ENCODE data around the gene HERPUD1.
"Not testable (repeated sequence)": the region's sequence is repeated elsewhere in the genome, so short reads cannot be mapped to it uniquely, and the experiment has no call there.

The HERPUD1 gene

DNA sequence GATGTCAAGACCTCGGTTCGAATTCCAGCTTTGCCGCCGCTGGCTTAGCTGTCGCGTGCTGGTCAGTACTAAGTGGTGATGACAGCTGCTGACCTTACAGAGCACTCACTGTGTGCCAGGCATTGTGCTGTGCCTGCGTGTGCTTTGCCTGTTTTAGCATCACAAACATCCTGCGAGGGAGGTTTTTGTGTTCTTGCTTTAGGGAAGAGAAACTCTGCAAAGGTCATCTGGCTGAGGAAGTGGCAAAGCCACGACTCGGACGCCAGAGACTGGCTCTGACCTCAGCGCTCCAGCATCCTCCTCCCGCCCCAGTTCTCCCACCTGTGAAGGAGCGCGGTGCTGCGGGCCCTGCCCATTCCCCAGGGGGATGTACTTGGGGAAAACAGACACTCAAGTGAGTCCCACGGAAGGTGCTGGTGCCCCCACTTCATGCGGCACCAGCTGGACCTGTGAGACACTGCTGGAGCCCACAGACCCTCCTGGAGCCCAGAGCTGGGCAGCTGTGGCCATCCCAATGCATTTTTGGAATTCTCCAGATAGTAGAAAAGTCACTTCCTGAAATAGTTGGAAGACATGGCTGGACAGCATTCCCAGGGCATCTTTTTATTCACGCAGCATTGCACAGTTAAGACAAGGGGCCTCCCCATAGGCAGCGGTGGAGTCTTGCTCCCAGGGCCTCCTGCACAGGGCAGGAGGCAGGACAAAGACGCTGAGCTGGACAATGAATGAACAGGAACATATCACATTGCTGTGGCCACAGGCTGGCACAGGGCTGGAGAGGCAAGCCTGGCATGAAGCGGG is 20.0 kb upstream of the HERPUD1 start:
- no peak for DNase-seq

- no peak for DNase-seq
Observed at GRCh38 chr16:56912746-56913708, 18.9 kb upstream of the HERPUD1 start.

GRCh38 chr16:56914896-56915295 is 17.0 kb upstream of the HERPUD1 start:
- DNase-seq = no peak

DNA sequence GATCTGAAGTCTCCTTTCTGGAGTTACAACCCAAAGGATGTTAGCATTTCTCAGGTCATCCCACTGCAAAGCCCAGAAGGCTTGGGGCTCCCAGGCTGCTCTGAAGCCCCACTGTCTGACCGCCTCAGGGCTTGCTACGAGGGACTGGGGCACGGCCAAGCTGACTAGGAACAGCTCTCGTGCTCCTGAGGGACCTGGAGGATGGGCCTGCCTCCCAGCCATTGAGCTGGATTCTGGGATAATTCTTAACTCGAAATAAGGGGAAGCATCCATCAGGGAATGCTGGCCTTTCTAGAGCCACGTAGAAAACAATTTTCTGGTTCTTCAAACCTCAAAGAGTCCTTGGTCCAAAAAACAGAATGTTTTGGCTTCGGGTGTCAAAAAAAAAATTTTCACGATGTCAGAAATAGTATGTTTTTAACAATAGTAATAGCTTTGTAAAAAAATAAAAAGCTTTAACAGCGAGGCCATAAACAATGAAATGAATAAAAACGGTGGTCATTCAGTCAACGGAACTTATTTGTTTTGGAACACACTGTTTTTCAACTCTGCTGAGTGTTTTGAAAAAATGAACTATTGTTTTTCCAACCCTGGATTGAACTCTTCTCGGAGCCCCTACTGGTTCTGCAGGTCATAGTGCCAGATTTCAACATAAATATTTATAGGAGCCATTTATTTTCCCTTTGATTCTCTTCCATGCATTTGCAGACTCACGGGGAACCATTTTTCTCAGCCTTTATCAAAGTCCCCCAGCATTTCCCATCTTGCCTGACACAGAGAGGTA is 16.4 kb upstream of the HERPUD1 start:
- DNase-seq = no peak

GRCh38 chr16:56916571-56917403 is 15.2 kb upstream of the HERPUD1 start:
- no peak for DNase-seq

DNA sequence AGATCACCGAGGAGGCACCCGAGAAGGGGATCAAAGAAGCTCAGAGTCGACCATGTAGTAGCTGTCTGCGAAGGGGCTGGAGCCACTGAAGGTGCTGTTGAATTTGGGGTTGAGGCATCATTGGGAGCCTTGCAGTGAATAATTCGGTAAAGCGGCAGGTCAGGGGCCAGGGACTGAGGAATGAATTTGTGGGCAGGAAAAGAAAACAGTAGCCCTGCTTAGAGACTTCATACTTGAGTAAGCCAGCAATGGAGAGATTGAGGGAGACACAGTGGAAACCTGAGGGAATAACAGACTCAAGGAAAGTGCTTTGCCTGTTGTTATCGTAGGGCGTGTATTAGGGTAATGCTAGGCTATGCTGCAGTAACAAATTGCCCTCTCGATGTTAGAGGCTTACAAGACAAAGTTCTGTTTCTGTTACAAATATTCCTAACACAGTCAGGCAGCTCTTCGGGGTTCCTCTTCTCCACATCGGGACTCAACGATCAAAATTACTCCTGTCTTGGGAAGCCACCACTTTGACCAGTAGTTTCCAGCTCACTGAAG is 13.4 kb upstream of the HERPUD1 start:
- no peak for DNase-seq

- no peak for DNase-seq
Observed at GRCh38 chr16:56919099-56919800, 12.7 kb upstream of the HERPUD1 start.

- no peak for DNase-seq
Observed at GRCh38 chr16:56921571-56921970, 10.4 kb upstream of the HERPUD1 start.

- DNase-seq = no peak
Observed at GRCh38 chr16:56923481-56924091, 8.4 kb upstream of the HERPUD1 start.

DNA sequence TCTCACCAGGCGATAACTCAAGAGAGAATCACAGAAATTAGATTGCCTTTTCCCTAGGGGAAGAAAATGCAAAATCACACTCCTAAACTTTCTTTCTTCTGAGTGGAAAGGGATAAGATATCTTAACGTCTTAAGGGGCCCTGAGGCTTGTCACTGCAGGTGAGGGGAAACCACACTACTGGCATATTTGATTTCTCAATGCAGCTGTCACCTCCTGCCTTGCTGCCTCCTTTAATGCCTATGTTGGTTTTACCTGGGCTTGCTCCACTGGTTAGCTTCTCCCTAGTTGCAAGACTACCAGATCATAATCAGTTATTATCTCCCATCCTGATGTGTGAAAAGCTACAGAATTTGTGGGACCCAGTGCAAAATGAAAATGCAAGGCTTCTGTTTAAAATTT is 4.5 kb upstream of the HERPUD1 start:
- DNase-seq = no peak

DNA sequence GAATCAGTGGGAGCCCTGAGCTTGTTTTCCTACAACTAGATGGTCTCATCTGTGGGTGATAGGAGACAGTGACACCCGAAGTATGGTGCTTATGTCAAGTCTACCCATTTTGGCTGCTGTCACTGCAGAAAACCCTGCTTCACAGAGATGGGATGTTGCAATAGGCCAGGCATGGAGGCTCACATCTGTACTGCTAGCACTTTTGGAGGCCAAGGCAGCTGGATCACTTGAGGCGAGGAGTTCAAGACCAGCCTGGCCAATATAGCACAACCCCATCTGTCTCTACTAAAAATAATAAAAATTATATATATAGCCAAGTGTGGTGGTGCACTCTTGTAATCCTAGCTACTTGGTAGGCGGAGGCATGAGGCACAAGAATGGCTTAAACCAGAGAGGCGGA is 2.3 kb upstream of the HERPUD1 start:
- no peak for DNase-seq

GRCh38 chr16:56930486-56931270 is 1.3 kb upstream of the HERPUD1 start:
- no peak for DNase-seq

GRCh38 chr16:56931271-56931891 is 561 bp upstream of the HERPUD1 start:
- no peak for DNase-seq

- DNase-seq = no peak
Observed at GRCh38 chr16:56932721-56933619, 1.0 kb downstream of the HERPUD1 start.

DNA sequence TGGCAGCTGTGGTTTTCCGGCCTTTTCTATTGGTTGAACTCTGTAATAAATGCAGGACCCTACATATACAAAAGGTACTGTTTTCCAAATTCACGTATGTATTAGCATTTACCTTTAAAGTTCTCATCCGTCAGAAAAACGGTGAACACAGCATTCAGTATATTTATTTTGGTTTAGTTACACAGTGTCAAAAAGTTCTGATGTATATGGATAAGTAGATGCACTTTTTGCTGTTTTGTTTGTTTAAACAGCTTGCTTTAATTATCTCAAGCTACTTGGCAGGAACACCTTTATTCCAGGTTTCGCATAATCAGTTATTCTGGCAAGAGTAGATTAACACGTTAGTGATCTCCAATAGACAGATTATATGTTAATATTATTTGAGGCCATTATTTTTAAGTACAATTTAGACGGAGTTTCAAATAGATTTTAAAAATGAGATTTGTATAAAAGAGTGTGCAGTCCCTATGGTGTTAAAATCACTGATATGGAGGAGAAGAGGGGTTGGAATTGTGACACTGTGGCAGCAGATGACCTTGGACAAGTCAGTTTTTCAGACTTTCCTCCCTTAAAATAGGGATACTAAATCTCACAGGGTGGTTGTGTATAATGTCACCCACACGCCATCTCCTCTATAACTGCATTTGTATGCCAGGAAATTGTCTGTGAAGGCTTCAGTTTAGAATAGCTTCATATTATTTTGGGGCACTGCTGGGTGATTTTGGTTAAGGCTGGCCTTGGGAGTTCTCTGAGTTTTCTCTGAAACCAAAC is 2.1 kb downstream of the HERPUD1 start:
- DNase-seq = no peak

- not testable (repeated sequence) for DNase-seq
Observed at GRCh38 chr16:56934599-56935145, 2.7 kb downstream of the HERPUD1 start.

DNA sequence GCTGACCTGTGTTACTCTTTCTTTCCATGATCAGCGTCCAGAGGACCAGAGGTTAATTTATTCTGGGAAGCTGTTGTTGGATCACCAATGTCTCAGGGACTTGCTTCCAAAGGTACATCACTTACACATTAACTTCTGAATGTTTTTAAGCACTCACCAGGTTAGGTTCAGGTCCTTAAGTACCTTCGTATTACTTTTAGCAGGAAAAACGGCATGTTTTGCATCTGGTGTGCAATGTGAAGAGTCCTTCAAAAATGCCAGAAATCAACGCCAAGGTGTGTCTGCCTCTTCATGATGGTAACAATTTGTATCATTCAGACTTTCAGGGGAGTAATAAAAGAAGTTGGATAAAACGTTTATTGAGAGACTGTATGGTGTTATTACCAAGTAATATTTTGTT is 3.3 kb downstream of the HERPUD1 start:
- DNase-seq = no peak
